Karpas-422 (cell line): ENCODE results near the gene MYO5C. TPM values are rescaled to one million over a fixed set of nuclear protein-coding genes. Genes with fewer than 3 reads are reported as not detected.

Source experiments
- DNase-seq: peaks from one replicate; pipeline ENCODE4 v3.0.0-alpha.2; 2015
- H2AFZ ChIP-seq: fragments of 200-600 bp; sonication (generic); 2 replicates; pipeline ENCODE4 v1.6.1; 2014; ENCODE audit warnings: antibody characterized with exemption, low read length, mixed read lengths
- H3K27ac ChIP-seq: fragments of 200-600 bp; sonication (generic); 2 replicates; pipeline ENCODE4 v1.5.1; 2014; ENCODE audit warnings: mild to moderate bottlenecking, low read length, moderate library complexity
- H3K27me3 ChIP-seq: fragments of 200-600 bp; sonication (generic); 2 replicates; pipeline ENCODE4 v1.6.1; 2014; ENCODE audit warnings: low read length, mixed read lengths
- H3K36me3 ChIP-seq: fragments of 200-600 bp; sonication (generic); 2 replicates; pipeline ENCODE4 v1.6.1; 2014; ENCODE audit warnings: low read length, mixed read lengths; ENCODE audit not compliant: insufficient read depth
- H3K4me1 ChIP-seq: fragments of 200-600 bp; sonication (generic); 2 replicates; pipeline ENCODE4 v1.6.1; 2014; ENCODE audit warnings: mild to moderate bottlenecking, low read length, mixed read lengths
- H3K4me2 ChIP-seq: fragments of 200-600 bp; sonication (generic); 2 replicates; pipeline ENCODE4 v1.6.1; 2014; ENCODE audit warnings: low read length, low read depth, mild to moderate bottlenecking; ENCODE audit not compliant: poor library complexity, severe bottlenecking
- H3K4me3 ChIP-seq: fragments of 200-600 bp; sonication (generic); 2 replicates; pipeline ENCODE4 v1.5.1; 2014; ENCODE audit warnings: mild to moderate bottlenecking, antibody characterized with exemption, low read length, mixed read lengths
- H3K79me2 ChIP-seq: fragments of 200-600 bp; sonication (generic); 2 replicates; pipeline ENCODE4 v1.6.1; 2014; ENCODE audit warnings: mild to moderate bottlenecking, low read length, mixed read lengths
- H3K9ac ChIP-seq: fragments of 200-600 bp; sonication (generic); 2 replicates; pipeline ENCODE4 v1.6.0; 2014; ENCODE audit warnings: low read length
- H3K9me2 ChIP-seq: fragments of 200-600 bp; sonication (generic), shearing (Covaris generic); replicated peaks from 2 replicates; pipeline ENCODE4 v1.6.0; 2014; ENCODE audit warnings: mild to moderate bottlenecking, low read length, moderate library complexity; ENCODE audit not compliant: insufficient read depth
- H3K9me3 ChIP-seq: fragments of 300-700, 200-600 bp; sonication (generic); 2 replicates; pipeline ENCODE4 v1.6.1; 2014; ENCODE audit warnings: low read length, mixed read lengths
- H4K20me1 ChIP-seq: fragments of 200-600 bp; sonication (generic); 2 replicates; pipeline ENCODE4 v1.6.1; 2014; ENCODE audit warnings: mild to moderate bottlenecking, antibody characterized with exemption, low read length, low read depth; ENCODE audit not compliant: insufficient read depth
- small RNA-seq: library from RNA; depleted of rRNA; stranded (forward); fragments of <200 nt; gene quantifications from one replicate; pipeline ENCODE3, GENCODE V24; 2014
- total RNA-seq: library from RNA; depleted of rRNA; stranded (reverse); fragments of >200 nt; shearing (Covaris generic); gene quantifications from 2 replicates; pipeline ENCODE4 v1.2.3, GENCODE V29; 2014; ENCODE audit warnings: low replicate concordance; rRNA removed

Gene MYO5C
- total RNA-seq, 1 experiment from 2014 or later, result 0.22 TPM

DNA sequence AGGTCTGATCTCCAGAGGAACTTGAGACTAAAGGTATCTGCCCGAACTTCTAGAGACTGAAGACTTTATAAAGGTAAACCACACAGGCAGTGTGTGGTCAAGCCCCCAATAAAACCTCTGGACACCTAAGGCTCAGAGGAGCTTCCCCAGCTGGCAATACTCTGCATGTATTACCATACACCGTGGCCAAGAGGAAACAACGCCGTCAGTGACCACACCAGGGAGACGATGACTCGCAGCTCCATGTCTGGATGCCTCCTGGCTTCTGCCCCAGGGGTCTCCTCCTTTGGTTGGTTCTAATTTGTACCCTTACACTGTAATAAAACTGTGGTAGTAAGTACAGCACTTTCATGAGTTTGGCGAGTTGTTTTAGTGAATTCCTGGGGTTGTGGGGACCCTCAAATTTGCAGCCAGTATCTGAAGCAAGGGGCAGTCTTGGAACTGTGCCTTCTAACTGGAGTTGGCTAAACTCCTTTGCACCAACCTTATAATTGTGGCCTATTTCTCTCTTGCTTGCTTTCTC, 150.9 kb downstream of the MYO5C start:
- no peaks in the 10 kb centered on the region for H3K9me2 ChIP-seq
- no peak overlapping the region for H3K4me2 ChIP-seq
- H3K27me3 ChIP-seq, result no peaks in the 10 kb centered on the region
- no peaks in the 10 kb centered on the region for H3K9me3 ChIP-seq
- H4K20me1 ChIP-seq, result no peaks in the 10 kb centered on the region
- H2AFZ ChIP-seq, result no peak overlapping the region
- H3K27ac ChIP-seq, result no peak overlapping the region
- no peak for DNase-seq
- H3K9ac ChIP-seq, result no peak overlapping the region
- H3K4me1 ChIP-seq, result peaks cover 6% of the 10 kb centered on the region
- H3K36me3 ChIP-seq, result no peaks in the 10 kb centered on the region
- H3K79me2 ChIP-seq, result no peaks in the 10 kb centered on the region
- H3K4me3 ChIP-seq, result no peak overlapping the region

DNA sequence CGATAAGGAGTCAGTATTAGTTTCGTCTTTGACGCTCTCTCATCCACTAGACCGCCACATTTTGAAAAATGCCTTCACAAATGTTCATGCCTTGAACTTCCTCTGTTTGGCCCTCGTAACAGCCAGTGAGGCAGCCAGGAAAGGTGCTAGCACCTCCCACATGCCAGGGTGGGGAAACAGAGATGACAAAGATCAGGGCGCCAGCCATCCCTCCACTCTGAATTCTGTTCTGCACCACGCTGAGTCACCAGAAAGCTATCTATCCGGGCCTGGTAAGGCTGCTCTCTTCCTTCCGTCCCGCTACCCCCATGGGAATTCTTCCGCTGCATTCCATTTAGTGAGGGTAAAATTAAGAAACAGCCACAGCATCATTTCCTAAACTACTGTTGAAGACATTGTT, 151.7 kb downstream of the MYO5C start:
- Histone ChIP-seq H3K4me2 (no peak overlapping the region), H3K36me3 (no peaks in the 10 kb centered on the region), H3K9ac (no peak overlapping the region), H4K20me1 (no peaks in the 10 kb centered on the region), H2AFZ (no peak overlapping the region), H3K9me2 (no peaks in the 10 kb centered on the region), H3K79me2 (no peaks in the 10 kb centered on the region), H3K4me3 (no peak overlapping the region), H3K27ac (no peak overlapping the region), H3K27me3 (no peaks in the 10 kb centered on the region), H3K9me3 (no peaks in the 10 kb centered on the region), H3K4me1 (no peaks in the 10 kb centered on the region; the same call in 1 of the 2 replicates)
- DNase-seq, result no peak

Small RNA genes lying within 50 kb of the gene (small RNA-seq; reads per million reads assigned to genes)
- not detected for gene MIR1266
- not detected for gene RF00019

Other genes starting within 250 kb of the MYO5C start
- gene BCL2L10, start 183.0 kb downstream of the MYO5C start, total RNA-seq, result not detected in 2 replicates
- gene GNB5, start 104.4 kb downstream of the MYO5C start, total RNA-seq, result 23.7 and 25.8 TPM in 2 replicates
- 34.8 and 50.1 TPM in 2 replicates for gene MYO5A, start 233.1 kb upstream of the MYO5C start, total RNA-seq